NB4 (cell line): ENCODE measurements around the gene SETD1B.

Experiments
- DNase-seq: peaks from one replicate; pipeline ENCODE4 v3.0.0; 2010; ENCODE audit warnings: low read depth
- H3K4me3 ChIP-seq: one replicate; pipeline ENCODE4 v1.5.1; 2011; ENCODE audit warnings: mild to moderate bottlenecking, low read depth, low read length, moderate library complexity
- CTCF ChIP-seq: IDR thresholded peaks from one replicate; pipeline ENCODE4 v1.5.1; 2012; ENCODE audit warnings: low read depth, low read length
- MAX ChIP-seq: IDR thresholded peaks from 2 replicates; pipeline ENCODE4 v1.6.1; 2011; ENCODE audit warnings: low read depth, low read length
- MYC ChIP-seq: IDR thresholded peaks from 2 replicates; pipeline ENCODE4 v1.6.1; 2011; ENCODE audit warnings: low read depth, low read length
- POLR2A ChIP-seq: IDR thresholded peaks from 2 replicates; pipeline ENCODE4 v1.6.1; 2011; ENCODE audit warnings: mild to moderate bottlenecking; ENCODE audit not compliant: insufficient read length; ENCODE audit errors: extremely low read depth

Gene SETD1B

GRCh38 chr12:121828306-121828705 lies 24.5 kb downstream of the SETD1B start:
- H3K4me3 ChIP-seq: no peak overlapping the region
- TF ChIP-seq MYC (no peak), CTCF (no peak), MAX (no peak), POLR2A (no peak)
- no peak for DNase-seq

GRCh38 chr12:121828826-121829225 lies 25.0 kb downstream of the SETD1B start:
- H3K4me3 ChIP-seq: no peak overlapping the region
- DNase-seq: no peak
- no peak for TF ChIP-seq POLR2A
- TF ChIP-seq MYC: no peak
- TF ChIP-seq CTCF: no peak
- no peak for TF ChIP-seq MAX

GRCh38 chr12:121829250-121829918 lies 25.6 kb downstream of the SETD1B start:
- TF ChIP-seq MAX: no peak
- TF ChIP-seq POLR2A: no peak
- H3K4me3 ChIP-seq: no peak overlapping the region
- no peak for DNase-seq

GRCh38 chr12:121830134-121830533 lies 26.3 kb downstream of the SETD1B start:
- no peak for DNase-seq
- no peak overlapping the region for H3K4me3 ChIP-seq
- TF ChIP-seq CTCF (no peak), MAX (no peak), MYC (no peak), POLR2A (no peak)

GRCh38 chr12:121830588-121831265 lies 26.9 kb downstream of the SETD1B start:
- DNase-seq: no peak
- H3K4me3 ChIP-seq: no peak overlapping the region
- no peak for TF ChIP-seq MYC
- TF ChIP-seq CTCF: no peak
- TF ChIP-seq MAX: no peak
- TF ChIP-seq POLR2A: no peak

- TF ChIP-seq CTCF (no peak), MYC (no peak), MAX (no peak), POLR2A (no peak)
- DNase-seq: no peak
- no peak overlapping the region for H3K4me3 ChIP-seq
These were observed 27.9 kb downstream of the SETD1B start for GRCh38 chr12:121831571-121832245.
